D721Med (cell line): Measurements from ENCODE around the gene LRRC8B.

Experiments used
- DNase-seq: peaks from one replicate; pipeline ENCODE4 v3.0.0; 2011; ENCODE audit warnings: low spot score; ENCODE audit not compliant: insufficient read length
- FAIRE-seq: peaks from 2 replicates; lab custom pipeline; 2011; peaks lifted over from hg19 to GRCh38; lab: Jason Lieb, UNC
- TF ChIP-seq, protein P1 (sequence below): IDR thresholded peaks from 2 replicates; pipeline ENCODE4 v1.5.1; 2012; ENCODE audit warnings: mild to moderate bottlenecking, control low read depth; ENCODE audit not compliant: insufficient read depth; ENCODE audit errors: missing control alignments

LRRC8B gene

DNA sequence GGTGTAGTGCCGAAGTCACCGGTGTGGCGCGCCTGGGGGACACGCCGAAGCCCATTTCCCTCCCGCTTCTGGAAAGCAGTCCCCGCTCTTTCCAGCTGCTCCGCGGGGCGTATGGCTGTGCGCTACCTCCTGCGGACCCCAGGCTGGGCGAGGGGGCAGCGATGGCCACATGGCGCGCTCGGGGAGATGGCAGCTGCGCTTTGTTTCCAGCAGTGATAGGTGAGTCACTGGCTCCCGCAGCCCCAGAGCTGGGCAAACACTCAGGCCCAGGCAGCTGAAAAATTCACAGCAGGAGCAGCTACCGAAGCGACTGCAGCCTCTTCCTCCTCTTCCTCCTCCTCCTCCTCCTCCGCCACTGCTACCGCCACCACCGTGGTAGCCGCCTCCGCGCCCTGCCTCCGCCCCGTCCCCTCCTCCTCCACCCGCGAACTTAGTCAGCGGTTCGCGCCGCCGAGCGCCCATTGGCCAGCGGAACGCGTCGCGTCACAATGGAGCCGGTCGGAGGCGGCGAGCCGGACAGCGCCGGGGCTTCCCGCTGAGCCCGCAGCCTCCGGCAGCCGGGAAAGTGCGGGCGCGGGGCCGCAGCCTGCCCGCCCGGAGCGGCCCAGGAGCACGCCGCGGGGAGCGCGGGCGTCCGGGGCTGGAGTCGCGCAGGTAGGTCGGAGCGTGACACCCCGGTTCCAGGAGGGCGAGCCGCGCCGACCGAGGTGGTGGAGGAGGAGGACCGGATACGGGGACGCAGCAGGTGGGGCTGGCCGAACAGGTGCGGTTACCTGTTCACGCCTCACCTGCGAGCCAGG is at the start of gene LRRC8B:
LRRC8B (plus strand) TSS at position 461 of the 800 bp plus-strand sequence. CDS start 57,822 bp downstream, outside the sequence.
- DNase-seq (peak; percentile 51), FAIRE-seq (no peak)
- TF ChIP-seq, protein P1, sequence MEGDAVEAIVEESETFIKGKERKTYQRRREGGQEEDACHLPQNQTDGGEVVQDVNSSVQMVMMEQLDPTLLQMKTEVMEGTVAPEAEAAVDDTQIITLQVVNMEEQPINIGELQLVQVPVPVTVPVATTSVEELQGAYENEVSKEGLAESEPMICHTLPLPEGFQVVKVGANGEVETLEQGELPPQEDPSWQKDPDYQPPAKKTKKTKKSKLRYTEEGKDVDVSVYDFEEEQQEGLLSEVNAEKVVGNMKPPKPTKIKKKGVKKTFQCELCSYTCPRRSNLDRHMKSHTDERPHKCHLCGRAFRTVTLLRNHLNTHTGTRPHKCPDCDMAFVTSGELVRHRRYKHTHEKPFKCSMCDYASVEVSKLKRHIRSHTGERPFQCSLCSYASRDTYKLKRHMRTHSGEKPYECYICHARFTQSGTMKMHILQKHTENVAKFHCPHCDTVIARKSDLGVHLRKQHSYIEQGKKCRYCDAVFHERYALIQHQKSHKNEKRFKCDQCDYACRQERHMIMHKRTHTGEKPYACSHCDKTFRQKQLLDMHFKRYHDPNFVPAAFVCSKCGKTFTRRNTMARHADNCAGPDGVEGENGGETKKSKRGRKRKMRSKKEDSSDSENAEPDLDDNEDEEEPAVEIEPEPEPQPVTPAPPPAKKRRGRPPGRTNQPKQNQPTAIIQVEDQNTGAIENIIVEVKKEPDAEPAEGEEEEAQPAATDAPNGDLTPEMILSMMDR: no peak

DNA sequence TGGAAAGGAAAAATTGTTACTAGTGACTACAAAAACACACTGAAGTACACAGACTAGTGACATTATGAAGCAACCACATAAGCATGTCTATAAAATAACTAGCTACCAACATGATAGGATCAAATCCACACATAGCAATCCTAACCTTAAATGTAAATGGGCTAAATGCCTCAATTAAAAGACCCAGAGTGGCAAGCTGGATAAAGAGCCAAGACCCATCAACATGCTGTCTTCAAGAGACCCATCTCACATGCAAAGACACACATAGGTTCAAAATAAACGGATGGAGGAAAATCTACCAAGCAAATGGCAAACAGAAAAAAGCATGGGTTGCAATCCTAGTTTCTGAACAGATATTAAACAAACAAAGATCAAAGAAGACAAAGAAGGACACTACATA is 49.4 kb upstream of the LRRC8B start:
- TF ChIP-seq, protein P1: no peak
- DNase-seq: no peak
- FAIRE-seq: no peak

DNA sequence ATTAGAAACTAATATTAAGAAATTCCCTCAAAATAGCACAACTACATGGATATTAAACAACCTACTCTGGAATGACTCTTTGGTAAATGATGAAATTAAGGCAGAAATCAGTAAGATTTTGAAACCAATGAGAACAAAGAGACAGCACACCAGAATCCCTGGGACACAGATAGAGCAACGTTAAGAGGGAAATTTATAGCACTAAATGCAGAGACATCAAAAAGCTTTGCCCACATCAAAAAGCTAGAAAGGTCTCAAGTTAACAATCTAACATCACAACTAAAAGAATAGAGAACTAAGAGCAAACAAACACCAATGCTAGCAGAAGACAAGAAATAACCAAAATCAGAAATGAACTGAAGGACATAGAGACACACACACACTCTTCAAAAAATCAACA is 48.6 kb upstream of the LRRC8B start:
- FAIRE-seq: no peak
- DNase-seq: no peak
- TF ChIP-seq, protein P1: no peak

DNA sequence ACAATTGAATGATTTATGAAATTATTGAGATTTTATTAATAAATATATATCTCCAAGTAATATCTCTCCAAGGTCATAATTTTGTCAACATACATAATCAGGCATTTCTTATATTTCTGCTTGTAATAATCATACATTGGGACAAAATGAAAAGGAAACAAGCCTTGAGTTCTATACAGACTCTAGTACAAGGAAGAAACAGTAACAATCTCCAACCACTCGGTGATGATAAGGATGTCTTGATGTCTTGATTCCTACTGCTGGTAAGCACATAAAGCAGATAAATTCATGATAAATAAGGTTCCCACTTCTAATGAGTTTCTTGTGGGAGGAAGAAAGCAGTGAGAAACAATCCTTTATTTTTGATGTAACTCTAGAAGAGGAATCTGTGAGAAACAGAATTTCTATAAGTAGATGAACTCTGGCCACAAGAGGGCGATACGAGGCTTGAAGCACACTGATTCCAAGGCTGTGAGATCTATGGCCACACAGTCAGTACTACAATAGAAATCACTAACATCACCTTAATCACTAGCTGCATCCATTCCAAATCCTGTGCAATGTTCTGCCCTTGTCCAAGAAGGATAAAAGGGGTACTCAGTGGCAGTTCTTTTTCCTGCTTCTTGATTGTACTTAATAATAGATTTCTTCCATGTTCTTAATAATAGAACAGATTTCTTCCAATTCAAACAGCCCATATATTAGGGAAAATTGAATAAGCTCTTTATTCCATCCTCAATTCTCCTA is 41.4 kb upstream of the LRRC8B start:
- peak; percentile 97 for FAIRE-seq
- peak; percentile 13 for DNase-seq
- TF ChIP-seq, protein P1: peak; percentile 78

DNA sequence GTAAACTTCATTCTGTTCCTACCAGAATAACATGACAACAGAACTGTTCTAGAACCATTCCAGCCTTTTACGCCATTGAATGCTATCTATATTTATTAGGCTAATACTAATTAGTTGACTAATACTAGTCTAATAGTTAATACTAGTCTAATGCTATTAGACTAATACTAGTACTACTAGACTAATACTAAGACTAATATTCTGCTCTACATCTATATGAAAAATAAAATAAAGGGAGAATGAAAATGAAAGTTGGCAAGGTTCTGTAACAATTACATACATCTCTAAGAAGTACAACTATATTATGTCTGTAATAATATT is 40.9 kb upstream of the LRRC8B start:
- TF ChIP-seq, protein P1: no peak
- DNase-seq (no peak), FAIRE-seq (no peak)

DNA sequence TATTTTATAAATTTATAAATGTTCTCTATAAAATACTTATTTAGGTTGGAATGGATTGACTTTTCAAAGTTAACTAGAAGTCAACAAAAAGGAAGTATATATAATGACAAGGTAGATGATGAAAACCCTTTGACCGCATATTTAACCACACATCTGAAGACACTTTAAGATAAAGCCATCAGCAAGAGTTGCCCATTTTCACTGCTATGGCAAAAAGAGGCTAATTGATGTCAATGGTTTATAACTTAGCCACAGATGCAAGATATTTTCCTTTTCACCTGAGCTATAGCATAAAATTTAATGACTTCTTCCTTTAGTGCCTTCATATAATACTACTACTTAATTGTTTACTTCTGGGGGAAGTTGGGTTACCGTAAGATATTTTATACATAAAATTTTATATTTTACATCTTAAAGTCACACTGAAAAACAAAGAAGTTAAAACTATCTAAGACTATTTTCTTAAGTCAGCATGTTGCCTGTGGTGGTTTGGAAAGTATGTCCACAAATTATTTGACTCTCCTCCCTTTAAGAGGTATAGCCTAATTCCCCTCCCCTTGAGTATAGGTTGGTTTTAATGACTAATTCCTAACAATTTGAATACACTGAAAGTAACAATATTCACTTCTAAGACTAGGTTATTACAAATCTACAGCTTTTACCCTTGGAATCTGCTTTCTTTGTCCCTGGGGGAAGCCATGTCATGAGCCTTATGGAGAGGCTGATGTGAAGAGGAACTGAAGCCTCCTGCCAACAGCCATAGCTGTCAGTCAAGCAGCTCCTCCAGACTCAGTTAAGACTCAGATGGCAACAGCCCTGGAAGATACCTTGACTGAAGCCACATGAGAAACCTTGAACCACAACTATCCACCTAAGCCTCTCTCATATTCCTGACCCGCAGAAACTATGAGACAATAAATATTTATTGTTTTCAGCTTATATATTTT is 40.3 kb upstream of the LRRC8B start:
- FAIRE-seq: no peak
- DNase-seq: no peak
- TF ChIP-seq, protein P1: no peak
